K562 (cell line): Measurements from ENCODE around the gene NOSTRIN. TPM values are rescaled to one million over a fixed set of nuclear protein-coding genes. Genes with fewer than 3 reads are reported as not detected.

Experiments
- ATAC-seq: fragments of 200-7000 bp; cut with Tn5 transposase; 3 replicates; pipeline ENCODE4 v1.9.1; 2020; ENCODE audit warnings: moderate library complexity
- BruUV-seq: library from RNA; stranded (reverse); fragments of 400-500 nt; replicated peaks from 2 replicates; lab custom pipeline; 2021; lab: Mats Ljungman, UMichigan
- CTCF ChIA-PET: fragments of 300-600 bp; formaldehyde crosslinking; extraction: SDS; loops from one replicate; lab custom pipeline; 2021; ENCODE audit warnings: low intra/inter-chr PET ratio; lab: Yijun Ruan, JAX
- POLR2A ChIA-PET: fragments of 300-600, 350-650 bp; sonication (Branson Sonifier 250); formaldehyde crosslinking; extraction: SDS; loops from one replicate; lab custom pipeline; 2021; ENCODE audit warnings: antibody characterized with exemption, inconsistent platforms; lab: Yijun Ruan, JAX
- DNase-seq, 4 experiments: peaks; one replicate each; pipeline versions ENCODE4 v3.0.0 to v3.0.0-alpha.2; 2011 to 2018; ENCODE audit warnings: low spot score in 3 of 4, mixed read lengths in 3 of 4; ENCODE audit errors: extremely low read depth in 1 of 4
- FAIRE-seq: peaks from 2 replicates; lab custom pipeline; 2011; peaks lifted over from hg19 to GRCh38; lab: Jason Lieb, UNC
- H2AFZ ChIP-seq: 2 replicates; pipeline ENCODE4 v1.6.0; 2011; ENCODE audit warnings: low read depth, low read length, control low read depth, inconsistent platforms
- H3K27ac ChIP-seq: fragments of 200-600 bp; 3 replicates; pipeline ENCODE4 v1.8.0; 2011; ENCODE audit warnings: low read depth, mild to moderate bottlenecking, control low read depth, inconsistent platforms, low read length, moderate library complexity, mixed read lengths; ENCODE audit errors: extremely low read depth
- H3K27me3 ChIP-seq, 2 experiments: fragments of 300-600 bp in 1 of 2; 2 replicates in 1 of 2; 3 replicates in 1 of 2; pipeline versions ENCODE4 v1.6.0 to v1.8.0; 2011; ENCODE audit warnings: inconsistent platforms in 2 of 2, low read length in 2 of 2, mild to moderate bottlenecking in 1 of 2, mixed read lengths in 1 of 2, moderate library complexity in 1 of 2; ENCODE audit not compliant: control insufficient read depth in 2 of 2, insufficient read depth in 2 of 2
- H3K36me3 ChIP-seq: fragments of 300-600 bp; 3 replicates; pipeline ENCODE4 v1.8.0; 2011; ENCODE audit warnings: mild to moderate bottlenecking, low read length, inconsistent platforms; ENCODE audit not compliant: control insufficient read depth, insufficient read depth
- H3K4me1 ChIP-seq, 2 experiments: fragments of 200-600 bp in 1 of 2; replicated peaks in 1 of 2; 2 replicates in 1 of 2; 3 replicates in 1 of 2; pipeline versions ENCODE4 v1.5.1 to v1.8.0; 2011; ENCODE audit warnings: inconsistent platforms in 2 of 2, low read length in 2 of 2, mild to moderate bottlenecking in 1 of 2, mixed read lengths in 1 of 2, moderate library complexity in 1 of 2; ENCODE audit not compliant: control insufficient read depth in 2 of 2, insufficient read depth in 2 of 2
- H3K4me2 ChIP-seq: 2 replicates; pipeline ENCODE4 v1.6.1; 2011; ENCODE audit warnings: low read length, control low read depth, inconsistent platforms, mixed read lengths; ENCODE audit not compliant: insufficient read depth
- H3K4me3 ChIP-seq: fragments of 200-600 bp; sonication (generic), shearing (Covaris generic); 2 replicates; pipeline ENCODE4 v1.5.1; 2016; ENCODE audit warnings: control low read depth, inconsistent platforms
- H3K79me2 ChIP-seq: fragments of 200-600 bp; 3 replicates; pipeline ENCODE4 v1.8.0; 2011; ENCODE audit warnings: low read length, inconsistent platforms; ENCODE audit not compliant: control insufficient read depth, insufficient read depth
- H3K9ac ChIP-seq, 2 experiments: 2 replicates each; pipeline versions ENCODE4 v1.6.0 to v1.6.1; 2011; ENCODE audit warnings: low read depth in 2 of 2, low read length in 2 of 2, control low read depth in 1 of 2, inconsistent platforms in 1 of 2, mild to moderate bottlenecking in 1 of 2, mixed read lengths in 1 of 2; ENCODE audit not compliant: insufficient read depth in 1 of 2
- H3K9me1 ChIP-seq: one replicate; pipeline ENCODE4 v1.6.0; 2011; ENCODE audit warnings: inconsistent platforms, mild to moderate bottlenecking, low read length, moderate library complexity; ENCODE audit not compliant: control insufficient read depth, insufficient read depth
- H3K9me3 ChIP-seq: replicated peaks from 2 replicates; pipeline ENCODE4 v1.5.1; 2011; ENCODE audit warnings: low read depth, low read length, inconsistent platforms; ENCODE audit not compliant: control insufficient read depth, insufficient read depth
- H4K20me1 ChIP-seq: replicated peaks from 2 replicates; pipeline ENCODE4 v1.6.1; 2011; ENCODE audit warnings: low read length, inconsistent platforms, mixed read lengths; ENCODE audit not compliant: control insufficient read depth, insufficient read depth
- BRD9 ChIP-seq: fragments of 450-650 bp; IDR thresholded peaks from 2 replicates; pipeline ENCODE4 v1.6.1; 2018; ENCODE audit warnings: low read depth; ENCODE audit not compliant: partially characterized antibody
- FOXJ3 ChIP-seq: sonication (generic); formaldehyde crosslinking; IDR thresholded peaks from 2 replicates; pipeline ENCODE4 v1.4.0; 2020; ENCODE audit warnings: mild to moderate bottlenecking, missing genetic modification reagents
- MAFG ChIP-seq: fragments of 450-650 bp; conservative IDR thresholded peaks from 2 replicates; pipeline ENCODE4 v1.6.1; 2016; ENCODE audit warnings: missing genetic modification characterization, missing compliant biosample characterization
- NRF1 ChIP-seq, 2 experiments: fragments of 450-650 bp; IDR thresholded peaks in 1 of 2; conservative IDR thresholded peaks in 1 of 2; 2 replicates each; pipeline ENCODE4 v1.6.1; 2014; ENCODE audit warnings: mild to moderate bottlenecking in 2 of 2
- ZBTB17 ChIP-seq: fragments of 450-650 bp; formaldehyde crosslinking; IDR thresholded peaks from 2 replicates; pipeline ENCODE4 v1.4.0; 2020; ENCODE audit warnings: mild to moderate bottlenecking
- WGBS: fragments of 100-300 bp; shearing (Covaris generic); methylation state at CpG from one replicate; pipeline ENCODE4 v1.1.6; 2016; ENCODE audit warnings: low coverage, mixed read lengths; ENCODE audit not compliant: insufficient coverage; ENCODE audit errors: missing lambda C conversion rate; 5-methylcytosine and 5-hydroxymethylcytosine counted together
- in situ Hi-C: fragments of 300-500 bp; cut with MboI; formaldehyde crosslinking; loops from 4 replicates; pipeline ENCODE4 v1.15.0; 2018; ENCODE audit warnings: inconsistent platforms, mixed read lengths
- intact Hi-C: fragments of 100-400 bp; cut with micrococcal nuclease; formaldehyde crosslinking; loops from 2 replicates; pipeline ENCODE4 v1.14.2; 2022
- polyA plus RNA-seq, 8 experiments: library from polyadenylated mRNA; depleted of rRNA in 4 of 8; stranded (reverse) in 5 of 8; unstranded in 3 of 8; fragments of >200 nt; fragmentation: Nextera tagmentation in 2 of 8; fragmentation: Illumina TruSeq in 1 of 8; extraction: Ambion mirVana in 2 of 8; extraction: Trizol in 1 of 8; gene quantifications; 2 replicates each; pipeline versions ENCODE4 v1.2.1 to v1.2.3, GENCODE V29; 2011 to 2014; ENCODE audit warnings: inconsistent platforms in 1 of 8, missing spikeins in 1 of 8
- total RNA-seq, 7 experiments: library from RNA; depleted of rRNA in 6 of 7; stranded (reverse); fragments of >200 nt in 6 of 7; fragmentation: Illumina TruSeq in 2 of 7; extraction: Trizol in 2 of 7; gene quantifications; 2 replicates each; pipeline versions ENCODE4 v1.2.1 to v1.2.3, GENCODE V29; 2011 to 2021; ENCODE audit warnings: low replicate concordance in 1 of 7
- TF ChIP-seq, protein P1 (sequence below), 2 experiments: fragments of 150-350 bp in 1 of 2; IDR thresholded peaks; 2 replicates each; pipeline ENCODE4 v1.6.1; 2012 to 2016; ENCODE audit warnings: low read depth in 2 of 2, low read length in 2 of 2, mild to moderate bottlenecking in 1 of 2, moderate library complexity in 1 of 2
- TF ChIP-seq, protein P2 (sequence below): fragments of 200-800 bp; sonication (Bioruptor generic); IDR thresholded peaks from 2 replicates; pipeline ENCODE4 v1.6.1; 2017; ENCODE audit warnings: missing genetic modification characterization, missing compliant biosample characterization
- TF ChIP-seq, protein P3 (sequence below): fragments of 200-800 bp; sonication (Bioruptor generic); IDR thresholded peaks from 2 replicates; pipeline ENCODE4 v1.6.1; 2016; ENCODE audit warnings: missing genetic modification characterization, missing compliant biosample characterization

The NOSTRIN gene
- total and polyA plus RNA-seq, 9 of the 15 experiments (the other 6 are each of a cell fraction or from before 2014, with no cell fraction given): 26.7 to 82.9 (median 56.3) TPM

DNA sequence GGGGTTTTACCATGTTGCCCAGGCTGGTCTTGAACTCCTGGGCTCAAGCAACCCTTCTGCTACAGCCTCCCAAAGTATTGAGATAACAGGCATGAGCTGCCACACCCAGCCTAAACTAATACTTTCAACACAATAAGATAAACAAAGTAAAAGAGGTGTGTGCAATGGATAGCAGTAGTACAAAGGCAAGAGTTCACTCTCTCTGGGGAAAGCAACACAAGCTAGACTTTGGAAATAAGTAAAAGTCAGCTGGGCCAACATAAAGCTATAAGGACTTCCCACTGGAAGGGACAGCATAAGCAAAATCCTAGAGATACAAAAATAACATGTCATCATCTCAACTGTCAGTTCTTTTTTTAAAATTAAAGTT is 5.2 kb upstream of the NOSTRIN start (continued):
- TF ChIP-seq BRD9: peak; percentile 21
- no peak for TF ChIP-seq ZBTB17 (CRISPR knock-in tag)
- TF ChIP-seq, protein P1, sequence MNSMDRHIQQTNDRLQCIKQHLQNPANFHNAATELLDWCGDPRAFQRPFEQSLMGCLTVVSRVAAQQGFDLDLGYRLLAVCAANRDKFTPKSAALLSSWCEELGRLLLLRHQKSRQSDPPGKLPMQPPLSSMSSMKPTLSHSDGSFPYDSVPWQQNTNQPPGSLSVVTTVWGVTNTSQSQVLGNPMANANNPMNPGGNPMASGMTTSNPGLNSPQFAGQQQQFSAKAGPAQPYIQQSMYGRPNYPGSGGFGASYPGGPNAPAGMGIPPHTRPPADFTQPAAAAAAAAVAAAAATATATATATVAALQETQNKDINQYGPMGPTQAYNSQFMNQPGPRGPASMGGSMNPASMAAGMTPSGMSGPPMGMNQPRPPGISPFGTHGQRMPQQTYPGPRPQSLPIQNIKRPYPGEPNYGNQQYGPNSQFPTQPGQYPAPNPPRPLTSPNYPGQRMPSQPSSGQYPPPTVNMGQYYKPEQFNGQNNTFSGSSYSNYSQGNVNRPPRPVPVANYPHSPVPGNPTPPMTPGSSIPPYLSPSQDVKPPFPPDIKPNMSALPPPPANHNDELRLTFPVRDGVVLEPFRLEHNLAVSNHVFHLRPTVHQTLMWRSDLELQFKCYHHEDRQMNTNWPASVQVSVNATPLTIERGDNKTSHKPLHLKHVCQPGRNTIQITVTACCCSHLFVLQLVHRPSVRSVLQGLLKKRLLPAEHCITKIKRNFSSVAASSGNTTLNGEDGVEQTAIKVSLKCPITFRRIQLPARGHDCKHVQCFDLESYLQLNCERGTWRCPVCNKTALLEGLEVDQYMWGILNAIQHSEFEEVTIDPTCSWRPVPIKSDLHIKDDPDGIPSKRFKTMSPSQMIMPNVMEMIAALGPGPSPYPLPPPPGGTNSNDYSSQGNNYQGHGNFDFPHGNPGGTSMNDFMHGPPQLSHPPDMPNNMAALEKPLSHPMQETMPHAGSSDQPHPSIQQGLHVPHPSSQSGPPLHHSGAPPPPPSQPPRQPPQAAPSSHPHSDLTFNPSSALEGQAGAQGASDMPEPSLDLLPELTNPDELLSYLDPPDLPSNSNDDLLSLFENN (IDR thresholded peaks at IDR 0.05; ENCODE audit: low read depth in 2 of 2, low read length in 2 of 2): no peak

DNA sequence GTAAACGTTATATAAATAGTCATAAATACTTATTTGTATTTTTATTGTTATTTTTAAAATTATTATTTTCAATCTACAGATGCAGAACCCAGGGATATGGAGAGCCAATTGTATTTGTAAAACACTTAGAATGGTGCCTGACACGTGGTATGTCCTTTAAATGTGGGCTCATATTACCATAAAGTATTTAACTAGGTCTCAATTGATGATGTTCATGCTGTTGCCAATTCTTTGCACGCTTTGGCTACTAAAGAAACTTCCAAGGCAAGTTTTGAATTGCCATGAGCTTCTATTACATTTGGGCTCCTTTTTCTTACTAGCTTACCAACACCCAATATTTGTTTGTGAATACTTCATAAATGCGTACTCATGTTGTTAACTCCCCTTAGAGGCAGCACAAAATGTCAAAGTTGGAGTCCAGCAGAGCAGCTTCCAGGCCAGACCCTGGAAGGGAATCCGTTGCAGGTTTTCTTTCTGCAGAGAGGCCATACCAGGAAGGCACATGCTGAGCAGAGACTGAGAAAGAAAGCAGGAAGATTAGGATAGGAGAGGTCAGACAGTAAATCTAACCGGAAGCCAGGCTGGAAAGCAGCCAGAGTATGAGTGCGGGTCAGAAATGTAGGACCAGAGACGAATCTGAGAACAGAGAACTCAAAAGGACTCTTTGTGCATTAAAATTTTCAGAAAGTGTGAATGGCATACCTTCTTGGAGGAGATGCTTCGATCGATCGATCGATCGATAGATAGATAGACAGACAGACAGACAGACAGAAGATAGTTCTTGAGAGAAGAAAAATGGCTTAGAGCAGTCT is 4.2 kb upstream of the NOSTRIN start:
- in situ Hi-C loops (no loop called here), intact Hi-C loops (loop anchor here (1.0 kb wide), 1 partner anchor 24 kb away; no protein-coding TSS in a partner anchor)
- peaks cover 4% of the 10 kb centered on the region for H3K9me1 ChIP-seq
- ChIA-PET CTCF (no interaction called here), POLR2A (interaction anchor here (0.6 to 7.3 kb wide), 6 partner anchors 8 to 840 kb away, joined by 3 to 81 read pairs (median 4); partner anchors contain the start of gene CERS6)
- no peaks in the 10 kb centered on the region for H3K27me3 ChIP-seq
- 8% methylated on average over 13 of the region's 13 CpGs for WGBS
- peak overlapping the region; percentile 82 for H2AFZ ChIP-seq
- no peaks in the 10 kb centered on the region for H3K9me3 ChIP-seq
- no peaks in the 10 kb centered on the region for H3K36me3 ChIP-seq
- peak overlapping the region; percentile 49 for H3K4me2 ChIP-seq
- BruUV-seq: no TSS peak
- peaks cover 6% of the 10 kb centered on the region; the same call in 2 of the 3 replicates for H3K79me2 ChIP-seq
- FAIRE-seq (peak; percentile 89), ATAC-seq (peak; percentile 76), DNase-seq (peak; percentile 75 to 95 (median 80))
- H4K20me1 ChIP-seq: no peaks in the 10 kb centered on the region
- H3K27ac ChIP-seq: peak overlapping the region; percentile 82
- H3K4me3 ChIP-seq: no peak overlapping the region
- H3K9ac ChIP-seq: peak overlapping the region; percentile 10 to 67; a peak in 3 of 4 replicates
- peaks cover 25 to 67% of the 10 kb centered on the region in 2 experiments for H3K4me1 ChIP-seq
- TF ChIP-seq NRF1 (conservative IDR thresholded peaks at IDR 0.05 in 1 of 2, IDR thresholded peaks at IDR 0.05 in 1 of 2) (peak; percentile 25 to 46; a peak in 2 of 4 replicates), FOXJ3 (CRISPR knock-in tag) (no peak), MAFG (tag) (peak; percentile 16; the same call in 1 of the 2 replicates)
- TF ChIP-seq, protein P2, sequence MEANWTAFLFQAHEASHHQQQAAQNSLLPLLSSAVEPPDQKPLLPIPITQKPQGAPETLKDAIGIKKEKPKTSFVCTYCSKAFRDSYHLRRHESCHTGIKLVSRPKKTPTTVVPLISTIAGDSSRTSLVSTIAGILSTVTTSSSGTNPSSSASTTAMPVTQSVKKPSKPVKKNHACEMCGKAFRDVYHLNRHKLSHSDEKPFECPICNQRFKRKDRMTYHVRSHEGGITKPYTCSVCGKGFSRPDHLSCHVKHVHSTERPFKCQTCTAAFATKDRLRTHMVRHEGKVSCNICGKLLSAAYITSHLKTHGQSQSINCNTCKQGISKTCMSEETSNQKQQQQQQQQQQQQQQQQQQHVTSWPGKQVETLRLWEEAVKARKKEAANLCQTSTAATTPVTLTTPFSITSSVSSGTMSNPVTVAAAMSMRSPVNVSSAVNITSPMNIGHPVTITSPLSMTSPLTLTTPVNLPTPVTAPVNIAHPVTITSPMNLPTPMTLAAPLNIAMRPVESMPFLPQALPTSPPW (CRISPR knock-in tag): peak; percentile 20; the same call in 1 of the 2 replicates
- TF ChIP-seq, protein P3, sequence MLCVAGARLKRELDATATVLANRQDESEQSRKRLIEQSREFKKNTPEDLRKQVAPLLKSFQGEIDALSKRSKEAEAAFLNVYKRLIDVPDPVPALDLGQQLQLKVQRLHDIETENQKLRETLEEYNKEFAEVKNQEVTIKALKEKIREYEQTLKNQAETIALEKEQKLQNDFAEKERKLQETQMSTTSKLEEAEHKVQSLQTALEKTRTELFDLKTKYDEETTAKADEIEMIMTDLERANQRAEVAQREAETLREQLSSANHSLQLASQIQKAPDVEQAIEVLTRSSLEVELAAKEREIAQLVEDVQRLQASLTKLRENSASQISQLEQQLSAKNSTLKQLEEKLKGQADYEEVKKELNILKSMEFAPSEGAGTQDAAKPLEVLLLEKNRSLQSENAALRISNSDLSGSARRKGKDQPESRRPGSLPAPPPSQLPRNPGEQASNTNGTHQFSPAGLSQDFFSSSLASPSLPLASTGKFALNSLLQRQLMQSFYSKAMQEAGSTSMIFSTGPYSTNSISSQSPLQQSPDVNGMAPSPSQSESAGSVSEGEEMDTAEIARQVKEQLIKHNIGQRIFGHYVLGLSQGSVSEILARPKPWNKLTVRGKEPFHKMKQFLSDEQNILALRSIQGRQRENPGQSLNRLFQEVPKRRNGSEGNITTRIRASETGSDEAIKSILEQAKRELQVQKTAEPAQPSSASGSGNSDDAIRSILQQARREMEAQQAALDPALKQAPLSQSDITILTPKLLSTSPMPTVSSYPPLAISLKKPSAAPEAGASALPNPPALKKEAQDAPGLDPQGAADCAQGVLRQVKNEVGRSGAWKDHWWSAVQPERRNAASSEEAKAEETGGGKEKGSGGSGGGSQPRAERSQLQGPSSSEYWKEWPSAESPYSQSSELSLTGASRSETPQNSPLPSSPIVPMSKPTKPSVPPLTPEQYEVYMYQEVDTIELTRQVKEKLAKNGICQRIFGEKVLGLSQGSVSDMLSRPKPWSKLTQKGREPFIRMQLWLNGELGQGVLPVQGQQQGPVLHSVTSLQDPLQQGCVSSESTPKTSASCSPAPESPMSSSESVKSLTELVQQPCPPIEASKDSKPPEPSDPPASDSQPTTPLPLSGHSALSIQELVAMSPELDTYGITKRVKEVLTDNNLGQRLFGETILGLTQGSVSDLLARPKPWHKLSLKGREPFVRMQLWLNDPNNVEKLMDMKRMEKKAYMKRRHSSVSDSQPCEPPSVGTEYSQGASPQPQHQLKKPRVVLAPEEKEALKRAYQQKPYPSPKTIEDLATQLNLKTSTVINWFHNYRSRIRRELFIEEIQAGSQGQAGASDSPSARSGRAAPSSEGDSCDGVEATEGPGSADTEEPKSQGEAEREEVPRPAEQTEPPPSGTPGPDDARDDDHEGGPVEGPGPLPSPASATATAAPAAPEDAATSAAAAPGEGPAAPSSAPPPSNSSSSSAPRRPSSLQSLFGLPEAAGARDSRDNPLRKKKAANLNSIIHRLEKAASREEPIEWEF: peak; percentile 92; the same call in 1 of the 2 replicates
